GM19328 (cell line): ENCODE data around the gene OR8D1.

ENCODE experiments used
- ATAC-seq: cut with Tn5 transposase; IDR thresholded peaks from one replicate; pipeline ENCODE4 v1.9.1; 2021; ENCODE audit warnings: mild to moderate bottlenecking, moderate library complexity; ENCODE audit not compliant: unreplicated experiment

OR8D1 gene

DNA sequence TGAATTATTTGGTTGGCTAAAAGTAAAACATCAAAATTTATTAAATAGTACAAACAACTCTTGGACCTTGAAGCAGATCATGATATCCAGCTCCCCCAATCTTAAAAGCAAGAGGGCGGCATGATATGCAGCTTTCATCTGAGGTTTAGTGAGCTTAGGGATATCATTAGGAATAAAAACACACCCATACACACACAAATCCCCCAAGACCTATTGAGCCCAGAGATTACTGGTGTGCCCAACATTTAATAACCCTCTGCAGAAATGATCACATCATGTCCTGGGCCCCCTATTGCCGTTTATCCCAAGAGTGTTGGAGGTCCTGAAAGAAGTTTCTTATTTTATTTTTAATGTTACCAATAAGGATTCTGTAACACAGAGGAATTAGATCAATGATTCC, at the start of gene OR8D1:
Gene OR8D1, minus strand, starts transcription at position 101 of the 400 bp plus-strand sequence. CDS start 3,183 bp downstream, outside the sequence.
- no peak for ATAC-seq

DNA sequence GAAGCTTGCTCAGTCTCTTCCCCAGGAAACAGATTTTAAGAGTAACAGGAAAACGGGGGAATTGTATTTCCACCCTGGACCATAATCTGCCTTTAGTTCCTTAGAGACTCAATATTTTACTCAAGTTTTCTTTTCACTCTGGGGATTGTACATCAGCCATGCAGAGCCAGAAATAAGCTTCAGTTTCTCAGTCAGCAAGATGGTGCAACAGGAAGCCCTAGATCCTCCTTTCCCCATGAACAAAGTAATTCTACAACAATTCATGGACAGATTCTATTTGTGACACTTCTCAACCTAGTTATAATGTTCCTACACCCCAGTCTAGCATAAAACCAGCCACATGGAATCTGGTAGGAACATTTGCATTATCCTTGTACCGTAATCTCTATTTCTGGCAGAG, 45.8 kb upstream of the OR8D1 start:
- ATAC-seq: no peak

DNA sequence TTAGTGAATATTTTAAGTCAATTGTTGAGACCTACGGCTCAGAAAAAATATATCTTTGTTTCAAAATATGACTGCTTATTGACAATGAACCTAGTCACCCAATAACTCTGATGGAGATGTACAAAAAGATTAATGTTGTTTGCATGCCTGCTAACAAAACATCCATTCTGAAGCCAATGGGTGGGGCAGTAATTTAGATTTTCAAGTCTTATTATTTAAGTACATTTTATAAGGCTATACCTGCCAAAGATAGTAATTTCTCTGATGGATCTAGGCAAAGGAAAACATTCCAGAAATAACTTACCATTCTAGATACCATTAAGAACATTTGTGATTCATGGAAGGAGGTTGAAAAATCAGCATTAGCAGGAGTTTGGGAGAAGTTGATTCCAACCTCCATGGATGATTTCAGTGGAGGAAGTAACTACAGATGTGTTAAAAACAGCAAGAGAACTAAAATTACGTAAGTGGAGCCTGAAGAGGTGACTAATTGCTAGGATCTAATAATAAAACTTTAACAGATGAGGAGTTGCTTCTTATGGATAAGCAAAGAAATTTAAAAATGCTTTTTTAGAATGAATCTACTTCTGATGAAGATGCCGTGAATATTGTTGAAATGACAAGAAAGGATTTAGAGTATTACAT, 32.7 kb upstream of the OR8D1 start:
- ATAC-seq: no peak

DNA sequence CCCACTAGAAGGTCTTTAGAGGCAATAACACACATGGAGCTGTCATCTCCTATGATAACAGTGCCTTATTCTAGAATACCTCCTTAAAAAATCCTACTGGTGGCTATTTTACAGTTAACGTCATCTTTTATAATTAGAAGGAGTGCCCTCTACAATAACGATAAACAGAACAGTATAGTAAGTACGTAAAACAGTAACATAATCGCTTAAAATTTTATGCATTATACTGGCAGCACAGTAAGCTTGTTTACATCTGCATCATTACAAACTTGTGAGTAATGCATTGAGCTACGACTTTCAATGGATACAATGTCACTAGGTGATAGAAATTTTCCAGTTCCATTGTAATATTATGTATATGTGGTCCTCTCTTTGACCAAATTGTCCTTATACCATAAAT, 30.6 kb upstream of the OR8D1 start:
- no peak for ATAC-seq

DNA sequence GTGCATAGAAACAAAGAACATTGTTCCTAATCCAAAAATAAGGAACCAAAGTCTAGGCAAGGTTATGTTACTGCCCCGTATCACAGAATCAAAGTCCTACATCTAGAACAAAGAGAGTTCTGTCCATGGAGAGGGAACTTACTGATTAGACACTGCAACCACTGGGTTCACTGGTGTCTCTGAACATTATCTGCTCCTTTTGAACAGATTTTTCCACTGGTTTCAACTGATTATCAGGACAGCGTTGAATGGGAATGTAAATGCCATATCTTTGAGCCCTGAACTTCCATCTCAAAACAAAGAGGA, 26.3 kb upstream of the OR8D1 start:
- no peak for ATAC-seq

DNA sequence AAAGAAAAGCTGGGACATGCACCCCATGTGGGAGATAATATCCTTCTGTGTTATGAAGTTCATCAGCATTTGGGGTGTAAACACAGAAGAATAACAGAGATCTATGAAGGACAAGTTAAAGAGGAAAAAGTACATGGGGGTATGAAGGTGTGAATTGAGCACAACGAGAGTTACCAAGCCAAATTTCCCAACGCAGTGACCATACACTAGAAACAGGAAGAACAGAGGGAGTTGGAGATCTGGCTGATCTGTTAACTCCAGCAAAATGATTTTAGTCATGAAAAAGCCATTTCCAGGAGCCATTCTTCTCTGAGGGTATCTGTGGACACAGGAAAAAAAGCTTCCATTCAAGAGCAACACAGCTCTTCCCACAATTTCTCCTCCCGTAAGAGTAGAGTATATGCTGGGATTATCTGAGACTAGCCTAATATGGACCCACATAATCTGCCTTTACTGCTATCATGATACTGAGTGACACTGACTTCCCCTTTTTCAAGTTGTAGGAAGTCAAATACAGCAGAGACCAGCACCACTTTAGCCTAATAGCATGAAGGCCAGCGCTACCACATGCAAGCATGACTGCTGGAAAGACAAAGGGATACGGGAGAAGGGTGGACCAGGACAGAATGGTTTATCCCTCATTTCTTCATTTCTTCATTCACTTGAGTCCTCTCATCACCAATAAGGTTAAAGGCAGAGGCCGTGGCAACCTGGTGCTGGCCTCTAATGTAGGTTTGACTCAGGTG, 25.8 kb upstream of the OR8D1 start:
- ATAC-seq: no peak

DNA sequence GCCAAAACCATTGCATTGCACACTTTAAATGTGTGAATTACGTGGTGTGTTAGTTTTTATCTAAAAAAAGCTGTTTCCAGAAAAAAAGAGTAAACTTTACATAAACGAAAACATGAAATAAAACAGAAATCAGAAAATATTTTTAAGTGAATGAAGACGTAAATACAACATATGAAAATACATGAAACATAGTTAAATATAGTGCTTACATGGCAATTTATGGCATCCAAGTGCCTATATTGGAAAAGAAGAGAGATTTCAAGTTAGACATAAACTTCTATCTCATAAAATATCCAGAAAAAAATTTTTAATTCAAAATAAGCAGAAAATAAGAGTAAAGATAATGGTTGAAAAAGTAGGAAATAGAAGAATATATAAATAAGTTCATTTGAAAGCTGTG, 18.1 kb upstream of the OR8D1 start:
- no peak for ATAC-seq

DNA sequence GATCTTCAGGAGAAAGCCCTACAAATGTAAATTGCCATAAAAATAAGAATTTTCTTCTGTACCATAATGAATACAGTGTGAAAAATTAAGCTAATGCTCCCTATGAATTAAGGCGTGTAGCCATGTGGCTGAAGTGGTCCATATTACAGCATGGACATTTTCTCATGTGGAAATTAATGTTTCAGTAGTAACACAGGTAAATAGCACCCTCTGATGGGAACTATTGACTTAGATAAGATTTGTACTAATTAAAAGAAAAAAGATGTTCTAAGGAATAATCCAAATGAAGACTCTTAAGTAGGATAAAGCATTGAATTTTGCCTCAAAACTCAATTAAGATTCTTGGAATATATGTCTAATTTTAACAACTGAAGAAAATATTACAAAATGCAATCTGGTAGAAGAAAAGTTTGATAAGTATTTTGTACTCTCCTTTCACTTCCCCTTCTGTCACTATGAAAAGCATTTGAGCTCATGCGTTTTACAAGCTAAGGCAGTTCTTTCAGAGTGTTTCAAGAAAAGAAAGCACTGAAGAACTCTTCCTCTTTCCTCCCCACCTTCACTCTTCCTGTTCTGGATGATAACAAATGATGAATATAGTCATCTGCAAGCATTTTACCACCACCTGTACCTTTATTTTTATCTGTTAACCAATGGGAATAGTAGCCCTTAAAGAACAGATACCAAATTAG, 16.2 kb upstream of the OR8D1 start:
- peak; percentile 94 for ATAC-seq

DNA sequence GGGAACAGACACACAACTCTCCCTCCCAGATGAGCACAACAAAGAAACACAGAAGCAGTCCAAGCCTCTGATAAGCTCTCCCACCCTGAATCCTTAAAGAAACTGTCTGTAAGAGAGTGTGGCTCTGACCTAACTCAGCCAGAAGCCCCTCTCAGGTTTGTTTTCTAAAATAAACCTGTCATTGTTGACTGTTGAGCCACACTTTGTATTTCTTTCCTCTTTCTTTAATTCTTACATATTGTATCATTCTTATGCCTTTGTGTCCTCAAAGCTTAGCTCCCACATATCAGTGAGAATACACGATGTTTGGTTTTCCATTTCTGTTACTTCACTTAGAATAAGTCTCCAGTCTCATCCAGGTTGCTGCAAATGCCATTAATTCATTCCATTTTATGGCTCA, 14.0 kb upstream of the OR8D1 start:
- ATAC-seq: no peak

DNA sequence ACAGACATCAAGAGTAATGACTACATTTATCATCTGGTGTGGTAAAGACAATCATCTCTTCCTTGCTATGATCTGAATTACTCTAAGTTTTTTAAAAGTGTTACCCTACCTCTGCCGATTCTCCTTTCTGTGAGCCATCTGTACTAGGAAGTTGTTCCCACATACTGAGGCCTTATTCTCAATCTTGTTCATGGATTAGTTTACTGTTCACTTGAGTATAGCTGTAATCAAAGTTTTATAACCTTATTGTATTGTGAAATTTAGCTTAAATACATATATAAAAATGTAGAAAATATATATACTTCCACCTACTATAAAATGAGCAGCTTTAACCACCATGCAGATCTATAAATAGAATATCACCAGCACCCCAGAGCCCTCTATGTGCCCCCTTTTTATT, 8.6 kb upstream of the OR8D1 start:
- no peak for ATAC-seq

DNA sequence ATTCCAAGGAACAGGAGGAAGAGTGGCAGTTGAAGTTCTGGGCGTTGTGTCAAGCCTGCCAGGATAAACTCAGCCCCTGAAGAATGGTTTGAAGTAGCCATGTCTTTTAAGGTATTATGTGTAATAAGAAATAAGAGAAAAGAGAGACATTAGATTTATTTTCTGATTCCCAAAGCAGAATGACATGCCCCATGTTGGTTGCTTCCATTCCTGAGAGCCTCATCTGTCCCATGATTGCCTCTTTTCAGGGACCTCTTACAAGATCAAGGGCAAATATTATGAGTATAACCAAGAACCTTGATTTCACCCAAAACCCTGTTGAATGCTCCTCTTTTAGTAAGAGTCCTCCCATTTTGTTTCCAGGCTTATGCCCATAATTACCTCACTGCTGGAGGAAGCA, 6.3 kb upstream of the OR8D1 start, which contains the start of gene OR8D2:
Gene OR8D2, minus strand, starts transcription at position 101 of the 400 bp plus-strand sequence. Its CDS starts 0 bp downstream, at position 101.
- ATAC-seq: no peak

DNA sequence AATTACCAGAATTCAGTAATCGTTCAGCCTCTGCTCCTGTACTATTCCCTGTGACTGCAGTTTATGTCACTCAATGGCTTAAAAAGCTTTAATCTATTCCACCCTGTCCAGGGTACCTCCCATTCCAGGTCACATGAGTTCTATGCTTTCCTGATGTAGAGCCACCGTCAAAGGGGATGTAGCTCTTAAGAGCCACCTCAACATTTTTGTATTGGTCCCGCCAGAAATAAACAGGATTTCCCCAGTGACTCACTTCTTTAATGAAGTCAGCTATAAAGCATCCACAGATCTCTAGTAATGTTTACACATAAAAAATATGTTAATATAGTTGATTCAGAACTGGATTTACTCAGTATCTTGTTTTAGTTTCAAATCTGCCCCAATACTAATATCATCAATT, 1.3 kb upstream of the OR8D1 start:
- no peak for ATAC-seq

DNA sequence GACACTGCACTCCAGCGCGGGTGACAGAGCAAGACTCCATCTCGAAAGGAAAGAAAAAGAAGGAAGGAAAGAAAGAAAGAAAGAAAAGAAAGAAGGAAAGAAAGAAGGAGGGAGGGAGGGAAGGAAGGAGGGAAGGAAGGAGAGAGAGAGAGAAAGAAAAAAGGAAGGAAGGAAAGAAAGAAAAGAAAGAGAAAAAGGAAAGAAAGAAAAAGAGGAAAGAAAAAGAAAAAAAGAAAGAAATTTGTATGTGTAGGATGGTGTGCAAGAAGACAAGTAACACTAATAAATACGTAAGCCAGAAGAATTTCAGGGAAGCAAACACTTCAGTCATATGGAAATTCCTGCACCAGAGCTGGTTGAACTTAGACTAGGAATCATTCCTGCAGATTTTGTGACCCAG, 618 bp downstream of the OR8D1 start:
- no peak for ATAC-seq

DNA sequence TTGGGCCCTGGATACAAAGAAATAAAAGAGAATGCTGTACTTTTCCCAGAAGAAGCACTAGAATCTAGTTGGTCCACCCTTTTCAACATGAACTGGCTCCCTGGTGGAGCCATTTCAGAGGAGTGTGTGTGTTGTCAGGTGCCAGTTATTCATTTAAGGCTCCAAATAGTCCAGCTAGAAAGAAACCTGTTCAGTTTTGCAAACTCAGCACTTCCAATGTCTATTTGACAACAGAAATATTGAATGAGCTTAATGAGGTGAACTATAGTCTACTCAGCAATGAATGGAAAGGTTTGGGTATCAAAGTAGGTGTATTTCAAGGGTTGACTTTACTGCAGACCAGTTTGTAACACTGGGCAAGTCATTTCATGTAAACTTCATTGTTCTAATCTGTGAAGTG, 2.1 kb downstream of the OR8D1 start:
- ATAC-seq: no peak

DNA sequence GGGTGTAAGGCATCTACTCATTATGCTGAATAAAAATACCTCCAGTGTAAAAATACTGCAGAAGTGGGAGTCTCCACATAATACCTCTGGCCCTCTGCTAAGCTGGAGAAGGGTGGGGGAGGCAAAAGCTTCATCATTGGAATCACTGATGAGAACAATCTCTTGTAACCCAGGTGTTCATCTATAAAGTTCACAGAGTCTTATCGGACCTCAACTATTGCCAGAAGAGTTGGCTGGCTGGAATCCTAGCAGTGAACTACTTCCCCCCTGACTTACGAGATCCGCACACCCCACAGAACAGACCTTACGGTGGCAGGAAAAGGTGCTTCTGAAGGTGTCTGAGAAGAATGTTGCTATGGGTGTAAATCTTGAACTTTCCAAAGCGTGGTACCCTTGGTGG, 2.5 kb downstream of the OR8D1 start:
- ATAC-seq: no peak

DNA sequence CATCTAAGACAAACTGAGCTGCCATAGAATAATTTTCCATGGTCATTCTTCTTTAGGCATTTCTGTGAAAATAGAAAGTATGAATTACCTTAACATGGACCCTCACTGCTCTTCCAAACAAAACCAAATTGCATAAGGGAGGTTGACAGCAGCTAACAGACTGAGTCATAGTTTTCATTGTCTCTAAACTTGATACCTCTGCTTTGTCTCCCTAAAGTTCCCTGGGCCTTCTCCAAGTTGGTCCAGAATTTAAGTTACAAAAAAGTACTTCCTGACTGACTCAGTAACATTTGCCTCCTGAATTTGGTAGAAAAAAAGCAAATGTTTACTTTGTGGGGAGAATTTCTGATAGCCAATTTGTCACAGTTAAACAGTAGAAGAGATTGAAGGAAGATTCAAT, 3.0 kb downstream of the OR8D1 start:
- no peak for ATAC-seq

DNA sequence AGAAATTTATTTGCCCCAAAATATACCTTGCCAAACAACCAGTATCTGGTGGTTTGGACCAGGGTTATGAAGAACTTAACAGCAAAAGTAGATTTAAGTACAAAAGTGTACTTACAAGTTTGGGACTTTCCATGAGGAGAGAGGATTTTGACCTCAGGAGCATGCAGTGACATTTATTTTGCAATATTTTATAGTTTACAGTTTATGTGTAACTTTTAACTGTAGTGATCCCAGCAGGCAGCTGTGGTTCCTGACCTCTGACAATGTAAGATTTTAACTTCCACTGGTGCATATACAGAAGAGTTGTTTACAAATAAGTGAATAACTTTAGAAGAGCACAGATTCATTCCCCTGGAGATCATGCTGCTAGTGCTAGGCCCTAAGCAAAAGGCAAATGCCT, 6.7 kb downstream of the OR8D1 start:
- no peak for ATAC-seq

DNA sequence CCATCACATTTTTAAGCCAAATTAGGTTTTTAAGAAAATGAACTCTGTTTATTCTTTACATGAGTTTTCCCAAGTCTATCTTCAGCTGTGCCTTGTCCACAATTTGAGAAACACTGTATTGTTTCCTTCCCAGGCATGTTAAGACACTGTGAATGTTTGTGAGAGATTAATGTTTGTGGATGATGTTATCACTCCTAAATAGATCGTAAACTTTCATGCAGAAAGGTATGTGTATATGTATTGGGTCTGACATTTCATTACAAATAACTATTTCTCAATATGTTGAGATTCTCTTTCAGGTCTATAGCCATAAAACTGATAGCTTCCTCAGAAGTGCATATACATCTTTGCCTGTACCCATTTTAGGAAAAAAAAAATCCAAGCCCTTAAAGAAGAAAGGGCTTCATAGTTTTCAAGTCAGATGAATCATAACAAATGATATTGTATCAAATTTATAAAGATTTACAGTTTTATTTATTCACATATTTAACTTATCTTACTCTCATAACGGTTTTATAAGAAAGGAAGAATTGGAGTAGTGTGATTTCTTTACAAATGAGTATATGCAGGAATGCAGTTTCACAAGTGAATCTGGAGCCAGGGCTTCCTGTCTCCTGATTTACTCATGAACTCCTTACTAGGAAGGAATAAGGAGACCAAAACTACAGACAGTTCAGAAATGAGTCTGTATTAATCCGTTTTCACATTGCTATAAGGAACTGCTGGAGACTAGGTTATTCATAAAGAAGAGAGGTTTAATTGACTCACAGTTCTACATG, 11.2 kb downstream of the OR8D1 start:
- no peak for ATAC-seq

DNA sequence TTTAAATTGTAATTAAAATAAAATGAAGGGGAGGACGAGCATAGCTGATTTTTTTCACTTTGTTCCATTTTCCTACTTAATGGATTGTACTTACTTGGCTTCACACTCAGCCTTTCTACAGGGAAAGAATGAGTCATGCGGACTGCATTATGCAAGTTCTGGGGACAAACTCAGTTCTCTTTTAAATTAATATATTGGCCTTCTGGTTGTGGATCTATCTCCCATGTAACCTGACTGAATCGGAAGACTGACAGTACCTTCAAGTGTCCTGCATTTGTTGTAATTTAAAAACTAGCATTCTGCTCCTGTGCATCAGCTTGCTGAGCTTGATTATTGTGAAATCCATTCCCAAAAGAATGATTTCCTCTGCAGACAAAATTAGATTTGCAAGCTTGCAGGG, 12.2 kb downstream of the OR8D1 start:
- ATAC-seq: no peak

DNA sequence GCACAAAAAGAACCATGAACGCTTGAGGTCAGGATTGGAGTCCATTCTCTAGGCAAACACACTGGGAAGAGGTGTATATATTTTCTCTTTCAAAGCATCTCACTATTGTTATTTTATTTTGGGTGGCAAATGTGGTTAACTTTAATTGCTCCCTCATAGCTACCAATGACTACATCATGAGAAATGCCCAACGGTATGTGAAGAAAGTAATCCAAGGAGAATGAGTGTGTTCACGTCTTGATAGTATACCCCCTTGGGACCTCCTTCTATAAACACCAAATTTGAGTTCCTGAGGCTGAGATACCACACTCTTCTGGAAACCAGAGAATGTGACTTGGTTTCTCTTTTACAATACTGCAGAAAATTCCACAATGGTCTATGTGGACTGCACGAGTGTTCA, 15.8 kb downstream of the OR8D1 start:
- ATAC-seq: no peak

DNA sequence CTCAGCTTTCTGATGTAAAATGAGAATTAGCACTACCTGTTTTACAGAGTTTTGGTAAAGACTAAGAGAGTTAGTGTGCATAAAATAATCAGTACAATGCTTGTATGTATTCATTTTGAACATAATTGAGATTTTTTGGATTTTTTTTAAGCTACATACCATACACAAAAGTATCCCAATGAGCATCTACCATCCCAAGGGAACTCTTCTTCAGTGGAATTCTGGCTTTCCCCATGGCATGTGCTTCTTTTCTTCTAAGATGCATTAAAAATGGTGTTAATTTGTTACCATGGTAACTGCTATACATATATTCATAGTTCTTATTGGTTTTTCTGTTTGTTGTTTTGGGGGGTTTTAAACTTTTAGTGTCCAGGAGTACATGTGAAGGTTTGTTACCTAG, 17.7 kb downstream of the OR8D1 start:
- no peak for ATAC-seq
